Adrenal gland (tissue), 12 donors: ENCODE data around the gene GAL3ST1. TPM values are rescaled to one million over a fixed set of nuclear protein-coding genes. Genes with fewer than 3 reads are reported as not detected.

Experiments
- DNase-seq, 7 donors: peaks; one replicate each; pipeline ENCODE4 v3.0.0-alpha.2; 2019 to 2020
- H3K27ac ChIP-seq, 5 donors: fragments of 200-600 bp; sonication (generic) in 4 of 5; 1 replicate in 3 of 5; 2 replicates in 2 of 5; pipeline versions ENCODE4 v1.5.1 to v1.8.0; 2016 to 2020; ENCODE audit warnings: mild to moderate bottlenecking in 1 of 5
- H3K27me3 ChIP-seq: fragments of 200-600 bp; 2 replicates; pipeline ENCODE4 v1.8.0; 2021
- H3K36me3 ChIP-seq, 2 donors: fragments of 200-600 bp; replicated peaks in 1 of 2; 1 replicate in 1 of 2; 2 replicates in 1 of 2; pipeline versions ENCODE4 v1.5.1 to v1.8.0; 2018 to 2022
- H3K4me1 ChIP-seq, 2 donors: fragments of 200-600 bp; replicated peaks in 1 of 2; 1 replicate in 1 of 2; 2 replicates in 1 of 2; pipeline versions ENCODE4 v1.5.1 to v1.8.0; 2018 to 2021
- H3K4me3 ChIP-seq, 4 donors: fragments of 200-600 bp; sonication (generic) in 3 of 4; one replicate each; pipeline ENCODE4 v1.5.1; 2016 to 2018
- H3K9me3 ChIP-seq, 3 donors: fragments of 200-600 bp; sonication (generic) in 1 of 3; replicated peaks in 1 of 3; 1 replicate in 2 of 3; 2 replicates in 1 of 3; pipeline versions ENCODE4 v1.5.1 to v1.8.0; 2016 to 2021
- CTCF ChIP-seq, 6 experiments: fragments of 450-650 bp in 4 of 6; fragments of 200-600 bp in 2 of 6; sonication (generic) in 1 of 6; IDR thresholded peaks; 1 replicate in 5 of 6; 2 replicates in 1 of 6; pipeline versions ENCODE4 v1.5.1 to v1.8.0; 2016 to 2021; ENCODE audit warnings: antibody characterized with exemption in 6 of 6, mild to moderate bottlenecking in 2 of 6, moderate library complexity in 1 of 6
- POLR2A ChIP-seq, 2 donors: fragments of 450-650 bp; IDR thresholded peaks; one replicate each; pipeline ENCODE4 v1.6.1; 2017; ENCODE audit warnings: antibody characterized with exemption in 2 of 2, mild to moderate bottlenecking in 2 of 2, moderate library complexity in 1 of 2
- WGBS, 4 donors: extraction: QIAGEN DNeasy Blood & Tissue Kit in 2 of 4; methylation state at CpG; one replicate each; pipeline versions ENCODE4 v1.1.5 to v1.1.7; 2013 to 2017; 5-methylcytosine and 5-hydroxymethylcytosine counted together
- intact Hi-C, 2 donors: fragments of 100-400 bp; cut with DNase I; formaldehyde crosslinking; loops; one replicate each; pipeline versions ENCODE4 v1.14.1 to v1.15.0; 2022 to 2023
- polyA plus RNA-seq, 3 donors: library from polyadenylated mRNA; stranded (reverse); fragments of 200-250 nt in 2 of 3; fragments of 350-450 nt in 1 of 3; fragmentation: Illumina TruSeq in 1 of 3; extraction: RNeasy Lipid Tissue Mini Kit (QIAGEN cat#74804) in 1 of 3; gene quantifications; one replicate each; pipeline ENCODE4 v1.2.3, GENCODE V29; 2013 to 2014
- total RNA-seq, 9 donors: library from RNA; depleted of rRNA in 4 of 9; stranded (reverse); fragments of >200 nt in 4 of 9; fragments of 120-200 nt in 1 of 9; fragmentation: NEBNext Ultra II Directional in 1 of 9; extraction: Animal tissue kit (Norgen Biotek cat#: 25700) in 1 of 9; gene quantifications; one replicate each; pipeline versions ENCODE4 v1.1.0 to v1.2.4, GENCODE V29; 2013 to 2023
- donor health status: healthy with polysubstance abuse.
- donor health status: Bipolar disorder and iron deficiency.
- donor health status: DM: yes; HTN: yes; CAD: no.
- donor health status: DM: no; HTN: no; CAD: no.
- donor health status: DM: no; HTN: no; CAD: no.
- donor health status: DM: yes; HTN: yes; CAD: no.

GAL3ST1 gene
- total and polyA plus RNA-seq, 12 donors, result 0.31 to 0.72 (median 0.45) TPM; not detected in 8

GRCh38 chr22:30559889-30560288 is 14.6 kb downstream of the GAL3ST1 start:
- TF ChIP-seq CTCF (IDR thresholded peaks at IDR 0.05), result no peak
- TF ChIP-seq POLR2A (IDR thresholded peaks at IDR 0.05), result no peak
- WGBS, 4 donors, result 59 to 77% (median 67%) methylated on average over 6 of the region's 6 CpGs
- no peaks in the 10 kb centered on the region for H3K9me3 ChIP-seq
- H3K36me3 ChIP-seq, result no peaks in the 10 kb centered on the region
- no peak overlapping the region for H3K27ac ChIP-seq
- H3K27me3 ChIP-seq, result peaks cover 6% of the 10 kb centered on the region
- no peaks in the 10 kb centered on the region for H3K4me1 ChIP-seq
- intact Hi-C loops, result no loop called here
- no peak for DNase-seq
- H3K4me3 ChIP-seq, result no peak overlapping the region

GRCh38 chr22:30557243-30557642 is 17.2 kb downstream of the GAL3ST1 start:
- Histone ChIP-seq H3K4me3 (no peak overlapping the region), H3K4me1 (no peaks in the 10 kb centered on the region), H3K9me3 (no peaks in the 10 kb centered on the region), H3K36me3 (no peaks in the 10 kb centered on the region), H3K27me3 (peaks cover 6% of the 10 kb centered on the region), H3K27ac (no peak overlapping the region)
- TF ChIP-seq CTCF (IDR thresholded peaks at IDR 0.05) (no peak), POLR2A (IDR thresholded peaks at IDR 0.05) (no peak)
- 65 to 87% (median 80%) methylated on average over 1 to 8 of the region's 8 CpGs for WGBS, 4 donors
- no peak for DNase-seq
- intact Hi-C loops, result no loop called here

GRCh38 chr22:30556388-30556787 is 18.1 kb downstream of the GAL3ST1 start:
- Histone ChIP-seq H3K4me3 (no peak overlapping the region), H3K4me1 (no peaks in the 10 kb centered on the region), H3K36me3 (no peaks in the 10 kb centered on the region), H3K27ac (no peak overlapping the region), H3K9me3 (no peaks in the 10 kb centered on the region), H3K27me3 (no peaks in the 10 kb centered on the region)
- no peak for DNase-seq
- TF ChIP-seq CTCF (IDR thresholded peaks at IDR 0.05), result no peak
- no peak for TF ChIP-seq POLR2A (IDR thresholded peaks at IDR 0.05)
- 57 to 71% (median 64%) methylated on average over 6 of the region's 6 CpGs for WGBS, 4 donors
- intact Hi-C loops, result no loop called here

- whole genome bisulfite sequencing, 4 donors, result 94 to 95% (median 95%) methylated on average over 56 to 73 of the region's 73 CpGs
- H3K4me1 ChIP-seq, result no peaks in the 10 kb centered on the region
- H3K36me3 ChIP-seq, result no peaks in the 10 kb centered on the region
- DNase-seq, result no peak
- no peaks in the 10 kb centered on the region for H3K9me3 ChIP-seq
- H3K27ac ChIP-seq, result no peak overlapping the region
- no peak overlapping the region for H3K4me3 ChIP-seq
- H3K27me3 ChIP-seq, result no peaks in the 10 kb centered on the region
- no peak for TF ChIP-seq CTCF (IDR thresholded peaks at IDR 0.05)
- intact Hi-C loops, result no loop called here
These were observed 18.9 kb downstream of the GAL3ST1 start for GRCh38 chr22:30555282-30556210.
